Measurements from ENCODE around the gene OTUD4.

OTUD4 gene

GRCh38 chr4:145102619-145103018, 77.8 kb downstream of the OTUD4 start:
- FAIRE-seq = no peak

GRCh38 chr4:145101091-145101490, 79.3 kb downstream of the OTUD4 start:
- no peak for FAIRE-seq

GRCh38 chr4:145099653-145100052, 80.7 kb downstream of the OTUD4 start:
- no peak for FAIRE-seq

- no peak for FAIRE-seq
These were observed 81.7 kb downstream of the OTUD4 start for GRCh38 chr4:145098675-145099037.

GRCh38 chr4:145097821-145098674, 82.3 kb downstream of the OTUD4 start, which contains the start of the genes ABCE1 and ANAPC10:
TSS of gene ABCE1 (plus strand) at chr4:145098311. CDS start at chr4:145104413, 6,102 bp downstream.
TSS of gene ANAPC10 (minus strand) at chr4:145098196. CDS start at chr4:145096099, 2,097 bp downstream.
- FAIRE-seq = peak; percentile 95

- no peak for FAIRE-seq
These were observed 83.0 kb downstream of the OTUD4 start for GRCh38 chr4:145097331-145097820.

- FAIRE-seq = no peak
These were observed 86.8 kb downstream of the OTUD4 start for GRCh38 chr4:145093638-145094037.

GRCh38 chr4:145090380-145090779, 90.0 kb downstream of the OTUD4 start:
- no peak for FAIRE-seq

- no peak for FAIRE-seq
These were observed 96.3 kb downstream of the OTUD4 start for GRCh38 chr4:145083891-145084605.
